HEK293 (cell line): ENCODE measurements around the gene NCKAP5.
A peak's percentile ranks its signal among the peaks of the same experiment; 100 is the strongest.
"Not testable (repeated sequence)": the region's sequence is repeated elsewhere in the genome, so short reads cannot be mapped to it uniquely, and the experiment has no call there.

ENCODE experiments used
- CTCF ChIA-PET: fragments of 350-600 bp; formaldehyde crosslinking; extraction: SDS; loops from one replicate; lab custom pipeline; 2021; ENCODE audit warnings: antibody characterized with exemption; lab: Yijun Ruan, JAX
- POLR2A ChIA-PET: fragments of 300-600 bp; formaldehyde crosslinking; extraction: SDS; loops from one replicate; lab custom pipeline; 2020; ENCODE audit warnings: antibody characterized with exemption, inconsistent platforms; lab: Yijun Ruan, JAX
- H3K27ac ChIP-seq: fragments of 200-500 bp; sonication (Bioruptor generic); 2 replicates; pipeline ENCODE4 v1.5.1; 2014; ENCODE audit warnings: low read depth, low read length, control low read depth, inconsistent platforms; ENCODE audit errors: extremely low read depth
- H3K36me3 ChIP-seq, 2 experiments: fragments of 200-500 bp in 1 of 2; sonication (Bioruptor generic) in 1 of 2; 1 replicate in 1 of 2; 2 replicates in 1 of 2; pipeline ENCODE4 v1.5.1; 2014 to 2017; ENCODE audit warnings: inconsistent platforms in 2 of 2, low read length in 2 of 2; ENCODE audit not compliant: control insufficient read depth in 2 of 2, insufficient read depth in 1 of 2
- H3K4me1 ChIP-seq: fragments of 200-500 bp; sonication (Bioruptor generic); 2 replicates; pipeline ENCODE4 v1.5.1; 2014; ENCODE audit warnings: mild to moderate bottlenecking, low read length, inconsistent platforms; ENCODE audit not compliant: control insufficient read depth, insufficient read depth
- H3K4me3 ChIP-seq: 2 replicates; pipeline ENCODE4 v1.5.1; 2011; ENCODE audit warnings: low read depth, mild to moderate bottlenecking, control low read depth, low read length, moderate library complexity
- H3K9me3 ChIP-seq: fragments of 200-500 bp; sonication (Bioruptor generic); 2 replicates; pipeline ENCODE4 v1.5.1; 2014; ENCODE audit warnings: low read depth, low read length, inconsistent platforms; ENCODE audit not compliant: control insufficient read depth, insufficient read depth
- ELK4 ChIP-seq: IDR thresholded peaks from 2 replicates; pipeline ENCODE4 v1.6.1; 2011; ENCODE audit warnings: mild to moderate bottlenecking, low read depth, low read length, borderline replicate concordance
- GLIS1 ChIP-seq: fragments of 450-650 bp; formaldehyde crosslinking; IDR thresholded peaks from 2 replicates; pipeline ENCODE4 v1.5.1; 2016; ENCODE audit warnings: missing biosample characterization, missing genetic modification characterization
- GLIS2 ChIP-seq: fragments of 450-650 bp; formaldehyde crosslinking; IDR thresholded peaks from 2 replicates; pipeline ENCODE4 v1.5.1; 2016; ENCODE audit warnings: missing biosample characterization, missing genetic modification characterization
- KLF9 ChIP-seq: fragments of 450-650 bp; formaldehyde crosslinking; IDR thresholded peaks from 2 replicates; pipeline ENCODE4 v1.5.1; 2016; ENCODE audit warnings: missing biosample characterization, missing genetic modification characterization, low read depth
- OSR2 ChIP-seq: fragments of 450-650 bp; formaldehyde crosslinking; IDR thresholded peaks from 2 replicates; pipeline ENCODE4 v1.5.1; 2016; ENCODE audit warnings: missing biosample characterization, missing genetic modification characterization
- ZBTB49 ChIP-seq: fragments of 450-650 bp; formaldehyde crosslinking; IDR thresholded peaks from 2 replicates; pipeline ENCODE4 v1.5.1; 2016; ENCODE audit warnings: missing biosample characterization, missing genetic modification characterization, low read depth
- ZNF133 ChIP-seq: fragments of 450-650 bp; formaldehyde crosslinking; IDR thresholded peaks from 2 replicates; pipeline ENCODE4 v1.5.1; 2016; ENCODE audit warnings: missing biosample characterization, missing genetic modification characterization
- ZNF184 ChIP-seq: fragments of 450-650 bp; IDR thresholded peaks from 2 replicates; pipeline ENCODE4 v1.5.1; 2018; ENCODE audit warnings: missing biosample characterization, mild to moderate bottlenecking, missing genetic modification characterization
- ZNF24 ChIP-seq: fragments of 450-650 bp; formaldehyde crosslinking; IDR thresholded peaks from 2 replicates; pipeline ENCODE4 v1.5.1; 2016; ENCODE audit warnings: missing biosample characterization, missing genetic modification characterization
- ZNF335 ChIP-seq: fragments of 450-650 bp; formaldehyde crosslinking; conservative IDR thresholded peaks from 2 replicates; pipeline ENCODE4 v1.5.1; 2016; ENCODE audit warnings: missing biosample characterization, missing genetic modification characterization
- ZNF48 ChIP-seq: fragments of 450-650 bp; formaldehyde crosslinking; IDR thresholded peaks from 2 replicates; pipeline ENCODE4 v1.5.1; 2016; ENCODE audit warnings: missing biosample characterization, missing genetic modification characterization
- ZNF544 ChIP-seq: fragments of 450-650 bp; formaldehyde crosslinking; IDR thresholded peaks from 2 replicates; pipeline ENCODE4 v1.5.0; 2017; ENCODE audit warnings: missing biosample characterization, missing genetic modification characterization
- ZNF549 ChIP-seq: fragments of 450-650 bp; IDR thresholded peaks from 2 replicates; pipeline ENCODE4 v1.5.1; 2018; ENCODE audit warnings: missing biosample characterization, missing genetic modification characterization, mild to moderate bottlenecking, inconsistent platforms, moderate library complexity
- ZNF561 ChIP-seq: fragments of 450-650 bp; IDR thresholded peaks from 2 replicates; pipeline ENCODE4 v1.5.1; 2018; ENCODE audit warnings: missing biosample characterization, missing genetic modification characterization, borderline replicate concordance
- ZNF571 ChIP-seq: fragments of 450-650 bp; formaldehyde crosslinking; IDR thresholded peaks from 2 replicates; pipeline ENCODE4 v1.5.0; 2017; ENCODE audit warnings: missing biosample characterization, missing genetic modification characterization
- ZNF623 ChIP-seq: fragments of 450-650 bp; formaldehyde crosslinking; IDR thresholded peaks from 2 replicates; pipeline ENCODE4 v1.5.1; 2016; ENCODE audit warnings: missing biosample characterization, missing genetic modification characterization
- ZNF624 ChIP-seq: fragments of 450-650 bp; formaldehyde crosslinking; IDR thresholded peaks from 2 replicates; pipeline ENCODE4 v1.5.1; 2017; ENCODE audit warnings: missing biosample characterization, missing genetic modification characterization
- ZNF658 ChIP-seq: fragments of 450-650 bp; formaldehyde crosslinking; IDR thresholded peaks from 2 replicates; pipeline ENCODE4; 2016; ENCODE audit warnings: missing biosample characterization, missing genetic modification characterization
- ZNF692 ChIP-seq: fragments of 450-650 bp; formaldehyde crosslinking; IDR thresholded peaks from 2 replicates; pipeline ENCODE4 v1.5.1; 2016; ENCODE audit warnings: missing biosample characterization, missing genetic modification characterization
- ZNF76 ChIP-seq: fragments of 450-650 bp; formaldehyde crosslinking; IDR thresholded peaks from 2 replicates; pipeline ENCODE4; 2016; ENCODE audit warnings: low read depth, missing biosample characterization, missing genetic modification characterization, borderline replicate concordance
- ZSCAN18 ChIP-seq: fragments of 450-650 bp; formaldehyde crosslinking; IDR thresholded peaks from 2 replicates; pipeline ENCODE4 v1.5.1; 2016; ENCODE audit warnings: missing biosample characterization, missing genetic modification characterization

NCKAP5 gene

GRCh38 chr2:133476931-133477615, 91.2 kb downstream of the NCKAP5 start:
- Histone ChIP-seq H3K9me3 (no peaks in the 10 kb centered on the region), H3K36me3 (no peaks in the 10 kb centered on the region), H3K4me3 (no peak overlapping the region), H3K27ac (no peak overlapping the region), H3K4me1 (no peaks in the 10 kb centered on the region)
- ChIA-PET CTCF (no interaction called here), POLR2A (no interaction called here)
- TF ChIP-seq ZNF184 (tag by site-specific recombination) (no peak), ZNF623 (tag by site-specific recombination) (no peak), ZNF48 (tag by site-specific recombination) (no peak), ZNF544 (tag by site-specific recombination) (no peak), ZNF624 (tag by site-specific recombination) (no peak), ZNF549 (tag by site-specific recombination) (peak; percentile 35; the same call in 1 of the 2 replicates)

DNA sequence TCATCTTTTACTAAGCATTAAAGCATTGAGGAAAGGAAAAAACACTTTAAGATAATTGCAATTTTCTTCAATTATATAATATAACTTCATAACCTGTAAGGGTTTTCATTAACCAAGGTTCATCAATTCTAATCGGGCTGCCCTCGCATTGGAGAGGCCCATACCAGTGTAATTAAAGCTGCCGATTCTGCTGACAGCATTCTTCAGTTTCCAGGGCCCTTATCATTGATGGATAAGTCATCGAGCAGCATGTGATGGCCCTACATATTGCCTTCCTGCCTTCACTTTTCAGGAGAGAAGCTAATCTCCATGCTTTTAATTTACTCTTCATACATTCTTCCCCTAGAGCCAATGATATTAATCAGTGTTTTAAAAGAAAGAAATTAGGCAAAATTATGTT, 92.0 kb downstream of the NCKAP5 start:
- Histone ChIP-seq H3K9me3 (no peaks in the 10 kb centered on the region), H3K4me3 (no peak overlapping the region), H3K4me1 (no peaks in the 10 kb centered on the region), H3K36me3 (no peaks in the 10 kb centered on the region), H3K27ac (no peak overlapping the region)
- ChIA-PET CTCF (no interaction called here), POLR2A (no interaction called here)
- TF ChIP-seq ZNF133 (tag by site-specific recombination): no peak
- no peak for TF ChIP-seq ZNF76
- no peak for TF ChIP-seq ZNF561 (tag by site-specific recombination)
- TF ChIP-seq, all 188 proteins: peak for 0

- CTCF ChIA-PET: no interaction called here
- no peaks in the 10 kb centered on the region for H3K9me3 ChIP-seq
- POLR2A ChIA-PET: no interaction called here
- H3K36me3 ChIP-seq: no peaks in the 10 kb centered on the region
- H3K4me3 ChIP-seq: no peak overlapping the region
- H3K27ac ChIP-seq: no peak overlapping the region
- no peaks in the 10 kb centered on the region for H3K4me1 ChIP-seq
- TF ChIP-seq ZNF133 (tag by site-specific recombination) (no peak), ZNF24 (no peak), GLIS2 (tag by site-specific recombination) (no peak), ZNF658 (tag by site-specific recombination) (no peak), ZNF692 (no peak), ZNF571 (tag by site-specific recombination) (no peak), KLF9 (tag by site-specific recombination) (no peak), OSR2 (tag by site-specific recombination) (no peak), GLIS1 (tag by site-specific recombination) (no peak), ZSCAN18 (tag by site-specific recombination) (no peak), ZBTB49 (tag by site-specific recombination) (no peak), ZNF335 (no peak), ELK4 (no peak)
- TF ChIP-seq, all 188 proteins: peak for 0
Measured at GRCh38 chr2:133475610-133476009, 92.7 kb downstream of the NCKAP5 start.

GRCh38 chr2:133470446-133470845, 97.8 kb downstream of the NCKAP5 start:
- CTCF ChIA-PET, POLR2A ChIA-PET, H3K4me1 ChIP-seq: not testable (repeated sequence)

More at GRCh38 chr2:133470446-133470845, 97.8 kb downstream of the NCKAP5 start:
- not testable (repeated sequence) for H3K36me3 ChIP-seq, H3K9me3 ChIP-seq, H3K4me3 ChIP-seq, H3K27ac ChIP-seq
